HG03135 (cell line): ENCODE measurements around the gene TREX2.

ENCODE experiments used
- ATAC-seq: cut with Tn5 transposase; IDR thresholded peaks from one replicate; pipeline ENCODE4 v1.9.1; 2021; ENCODE audit warnings: mild to moderate bottlenecking, moderate library complexity; ENCODE audit not compliant: unreplicated experiment

TREX2 gene

DNA sequence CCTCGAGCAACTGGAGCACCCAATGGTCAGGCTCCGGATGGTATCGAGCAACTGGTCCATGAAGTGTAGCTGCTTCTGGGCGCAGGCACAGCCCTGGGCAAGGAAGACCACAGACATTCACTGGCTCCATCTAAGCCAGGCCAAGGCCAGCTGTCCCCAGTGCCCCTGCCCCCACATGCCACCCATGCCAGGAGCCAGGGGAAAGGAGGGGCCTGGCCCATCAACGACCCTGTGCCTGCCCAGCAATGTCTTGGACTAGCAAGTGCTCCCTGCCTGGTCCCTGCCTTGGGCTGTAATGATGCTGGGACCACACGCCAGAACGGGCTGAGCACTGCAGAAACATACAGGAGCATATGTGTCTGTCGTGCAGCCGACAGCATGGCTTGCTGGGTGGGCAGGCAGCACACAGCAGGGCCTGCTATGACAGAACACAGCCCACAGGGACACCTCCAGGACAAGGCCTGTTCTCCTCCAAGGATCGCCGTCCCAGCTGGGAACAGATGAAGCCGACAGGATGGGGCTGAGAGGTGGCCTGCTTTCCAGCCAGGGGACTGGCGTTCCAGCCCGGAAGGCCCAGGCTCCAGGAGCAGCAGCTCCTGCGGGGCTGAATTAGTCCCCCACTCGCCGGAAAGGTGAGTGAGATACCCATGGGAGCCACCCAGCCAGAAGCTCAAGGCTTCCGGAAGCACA, 11.4 kb upstream of the TREX2 start:
- no peak for ATAC-seq

- no peak for ATAC-seq
Observed at GRCh38 chrX:153456704-153457103, 10.8 kb upstream of the TREX2 start.

- no peak for ATAC-seq
Observed at GRCh38 chrX:153456161-153456560, 10.3 kb upstream of the TREX2 start.

- no peak for ATAC-seq
Observed at GRCh38 chrX:153455571-153455970, 9.7 kb upstream of the TREX2 start.

GRCh38 chrX:153454901-153455550, 9.2 kb upstream of the TREX2 start:
- ATAC-seq, result no peak

- ATAC-seq, result no peak
Observed at GRCh38 chrX:153450949-153451277, 5.1 kb upstream of the TREX2 start.

DNA sequence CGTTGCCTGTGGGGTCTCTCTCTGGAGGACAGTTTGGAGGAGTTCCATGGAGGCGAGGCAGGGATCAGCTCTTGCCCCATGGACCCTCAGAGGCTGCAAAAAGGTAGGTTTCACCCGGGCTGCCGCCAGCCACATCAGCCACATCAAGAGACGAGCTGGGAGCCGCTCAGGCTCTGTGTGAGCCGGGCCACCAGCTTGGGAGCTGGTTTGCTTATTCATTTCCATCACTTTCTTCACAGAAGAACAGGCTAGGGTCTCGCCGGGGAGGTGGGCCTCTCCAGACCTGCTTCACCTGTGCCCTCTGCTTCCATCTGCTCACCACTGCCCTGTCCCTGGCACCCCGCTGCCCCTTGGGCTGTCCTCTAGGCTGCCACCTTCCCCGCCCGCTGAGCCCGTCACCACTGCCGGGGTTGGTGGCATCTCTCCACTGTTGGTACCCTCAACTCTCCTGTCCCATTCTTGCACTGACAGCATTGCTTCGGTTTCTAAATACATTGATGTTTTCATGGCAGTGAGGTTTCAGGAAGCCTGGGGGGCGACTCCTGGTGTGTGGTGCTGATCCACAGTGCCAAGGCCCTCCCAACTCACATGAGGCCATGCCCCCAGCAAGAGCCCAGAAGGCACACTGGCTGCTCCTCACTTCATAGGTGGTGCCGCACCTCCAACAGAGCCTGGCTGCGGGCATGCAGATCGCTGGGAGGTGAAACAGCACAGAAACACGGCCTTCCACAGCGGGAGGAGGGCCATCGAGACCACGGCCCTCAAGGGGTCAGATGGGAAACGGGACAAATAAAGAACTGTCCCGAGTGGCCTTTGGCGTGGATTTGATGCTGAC, 4.5 kb upstream of the TREX2 start:
- ATAC-seq, result no peak

GRCh38 chrX:153449368-153450113, 3.7 kb upstream of the TREX2 start:
- no peak for ATAC-seq

DNA sequence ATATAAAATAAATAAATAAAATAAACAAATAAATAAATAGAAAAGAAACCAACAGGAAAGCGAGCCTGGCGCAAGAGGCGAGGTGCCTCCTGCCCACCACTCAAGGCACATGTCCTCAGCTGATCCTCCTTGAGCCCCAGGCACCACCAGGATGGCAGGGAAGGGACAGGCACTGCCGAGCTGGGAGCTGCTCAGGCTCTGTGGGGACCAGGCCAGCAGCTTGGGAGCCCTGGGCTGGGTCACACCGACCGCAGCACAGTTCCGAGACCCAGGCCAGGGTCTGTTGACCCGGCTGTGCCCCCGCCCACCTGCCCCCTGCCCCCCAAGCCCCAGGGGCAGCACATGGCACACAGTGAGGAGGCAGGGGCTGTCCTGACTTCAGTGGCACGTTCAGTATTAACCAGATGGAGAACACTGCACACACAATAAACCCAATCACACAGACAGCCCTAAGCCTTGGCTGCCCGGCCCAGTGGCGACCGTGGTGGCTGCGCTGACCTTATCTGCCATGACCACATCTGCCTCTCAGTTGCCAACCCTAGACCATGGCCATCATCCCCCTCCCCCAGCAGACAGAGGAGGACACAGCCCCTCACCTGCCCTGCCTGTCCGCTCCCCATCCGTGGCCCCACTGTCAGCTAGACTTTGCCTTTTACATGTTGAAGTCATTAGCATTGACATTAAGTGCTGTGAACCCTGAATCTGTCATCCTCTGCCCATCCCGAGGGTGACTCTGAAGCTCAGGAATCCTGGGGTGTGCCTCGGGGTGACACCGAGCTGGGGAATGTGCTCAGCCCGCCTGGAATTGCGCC, 2.9 kb upstream of the TREX2 start:
- ATAC-seq, result no peak

GRCh38 chrX:153447581-153447960, 1.7 kb upstream of the TREX2 start:
- no peak for ATAC-seq

- no peak for ATAC-seq
Observed at GRCh38 chrX:153446950-153447580, 1.2 kb upstream of the TREX2 start.

GRCh38 chrX:153446636-153446936, 730 bp upstream of the TREX2 start:
- ATAC-seq, result no peak

DNA sequence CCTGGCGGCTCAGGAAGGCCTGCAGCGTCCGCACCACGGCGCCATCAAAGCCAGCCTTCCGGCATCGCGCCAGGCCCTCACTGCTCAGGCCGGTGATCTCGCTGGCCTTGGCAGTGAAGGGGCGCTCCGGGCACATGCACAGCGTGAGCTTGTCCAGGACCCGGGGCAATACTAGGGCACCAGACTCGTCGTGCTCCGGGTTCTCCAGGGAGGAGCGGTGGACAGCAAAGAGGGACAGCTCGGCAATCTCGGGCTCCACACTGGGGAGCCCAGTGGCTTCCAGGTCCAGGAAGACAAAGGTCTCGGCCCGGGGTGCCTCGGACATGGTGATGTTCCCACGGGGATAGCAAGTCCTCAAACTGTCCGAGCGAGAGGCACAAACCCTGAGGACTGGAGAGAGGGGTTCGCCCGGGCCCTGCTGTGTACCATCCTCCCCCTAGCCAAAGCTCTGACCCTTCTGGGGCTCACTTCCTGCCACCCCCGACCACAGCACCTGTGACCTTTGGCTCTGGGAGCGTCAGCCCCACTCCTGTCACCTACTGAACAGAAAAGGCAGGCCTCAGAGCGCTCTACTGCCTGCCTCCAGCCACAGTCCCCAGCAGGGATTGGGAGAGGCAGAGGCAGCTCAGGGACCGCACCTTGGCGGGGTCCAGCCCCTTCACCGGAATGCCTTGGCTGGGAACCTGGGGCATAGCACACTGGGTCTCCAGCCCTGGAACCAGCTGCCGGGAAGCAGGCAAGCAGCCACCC, 575 bp downstream of the TREX2 start:
- ATAC-seq, result no peak

GRCh38 chrX:153444333-153445011, 1.4 kb downstream of the TREX2 start:
- no peak for ATAC-seq

- no peak for ATAC-seq
Observed at GRCh38 chrX:153443476-153444332, 2.2 kb downstream of the TREX2 start.

DNA sequence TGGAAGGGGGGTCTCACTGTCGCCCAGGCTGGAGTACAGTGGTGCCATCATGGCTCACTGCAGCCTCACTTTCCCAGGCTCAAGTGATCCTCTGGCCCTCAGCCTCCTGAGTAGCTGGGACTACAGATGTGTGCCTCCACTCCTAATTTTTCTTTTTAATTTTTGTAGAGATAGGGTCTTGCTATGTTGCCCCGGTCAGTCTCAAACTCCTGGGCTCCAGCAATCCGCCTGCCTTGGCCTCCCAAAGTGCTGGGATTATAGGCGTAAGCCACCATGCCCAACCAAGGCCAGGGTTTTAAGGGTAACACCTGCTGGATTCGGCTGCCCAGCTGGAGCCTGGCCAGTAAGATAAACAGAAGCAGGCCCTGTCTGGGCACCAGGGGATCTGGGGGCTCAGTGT, 3.4 kb downstream of the TREX2 start:
- no peak for ATAC-seq

DNA sequence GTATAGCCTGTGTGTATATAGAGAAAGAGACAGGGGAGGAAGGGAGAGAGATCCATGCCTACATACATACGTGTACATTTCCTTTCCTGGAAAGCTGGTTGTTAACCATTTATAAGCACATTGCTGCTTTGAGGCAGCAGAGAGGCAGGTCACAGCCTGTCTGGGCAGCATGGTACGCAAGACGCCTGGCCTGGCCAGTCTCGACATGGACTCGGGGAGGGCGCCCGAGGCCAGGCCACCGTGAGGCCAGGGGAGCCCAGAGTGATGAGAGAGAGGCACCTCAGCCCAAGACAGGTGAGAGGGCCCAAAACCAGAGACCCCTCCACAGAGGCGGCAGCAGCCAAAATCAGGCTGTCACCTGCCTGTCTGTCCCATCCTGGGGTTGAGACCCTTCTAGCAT, 3.9 kb downstream of the TREX2 start:
- no peak for ATAC-seq

DNA sequence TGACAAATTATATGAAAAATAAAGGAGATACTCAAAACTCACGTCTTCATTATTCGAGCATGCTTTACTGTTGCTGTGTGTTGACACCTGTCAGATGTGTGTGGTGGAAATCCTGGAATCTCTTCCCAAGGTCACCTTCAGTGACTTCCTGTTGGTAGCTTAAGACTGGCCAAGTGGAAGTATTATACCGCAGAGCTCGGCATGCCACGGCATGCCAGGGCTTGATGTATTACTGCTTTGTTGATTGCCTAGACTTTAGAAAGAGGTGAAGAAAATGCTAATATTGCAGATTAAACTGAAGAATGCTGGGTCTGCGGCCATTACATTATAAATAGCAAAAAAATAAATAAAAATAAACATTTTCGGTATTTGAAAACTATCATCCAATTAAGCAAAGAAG, 4.6 kb downstream of the TREX2 start:
- ATAC-seq, result no peak
